H1 (cell line): ENCODE measurements around the gene DCTN1.

Source experiments
- CTCF ChIP-seq, 3 experiments: IDR thresholded peaks; 1 replicate in 2 of 3; 2 replicates in 1 of 3; pipeline versions ENCODE4 v1.5.1 to v1.6.1; 2011; ENCODE audit warnings: low read length in 3 of 3, mild to moderate bottlenecking in 3 of 3, inconsistent platforms in 2 of 3, low read depth in 1 of 3, moderate library complexity in 1 of 3; ENCODE audit not compliant: insufficient read depth in 1 of 3; ENCODE audit errors: control extremely low read depth in 1 of 3
- GABPA ChIP-seq: IDR thresholded peaks from 2 replicates; pipeline ENCODE4 v1.6.1; 2011; ENCODE audit warnings: mild to moderate bottlenecking, low read length, moderate library complexity, borderline replicate concordance; ENCODE audit not compliant: insufficient read depth
- POLR2AphosphoS5 ChIP-seq: IDR thresholded peaks from 2 replicates; pipeline ENCODE4 v1.6.1; 2011; ENCODE audit warnings: low read depth, low read length
- YY1 ChIP-seq: IDR thresholded peaks from 2 replicates; pipeline ENCODE4 v1.6.1; 2011; ENCODE audit warnings: low read depth, mild to moderate bottlenecking, low read length

GRCh38 chr2:74426181-74426758 is 46.2 kb upstream of the DCTN1 start:
- TF ChIP-seq CTCF (IDR thresholded peaks at IDR 0.05; ENCODE audit: control extremely low read depth in 1 of 3, insufficient read depth in 1 of 3, low read depth in 1 of 3, low read length in 3 of 3) (no peak), GABPA (no peak), YY1 (no peak), POLR2AphosphoS5 (no peak)
